ENCODE results near the gene SNAI1. TPM values are rescaled to one million over a fixed set of nuclear protein-coding genes. Genes with fewer than 3 reads are reported as not detected.
"Not testable (repeated sequence)": the region's sequence is repeated elsewhere in the genome, so short reads cannot be mapped to it uniquely, and the experiment has no call there.

SNAI1 gene
- polyA plus RNA-seq, 1 experiment = 2.3 TPM

DNA sequence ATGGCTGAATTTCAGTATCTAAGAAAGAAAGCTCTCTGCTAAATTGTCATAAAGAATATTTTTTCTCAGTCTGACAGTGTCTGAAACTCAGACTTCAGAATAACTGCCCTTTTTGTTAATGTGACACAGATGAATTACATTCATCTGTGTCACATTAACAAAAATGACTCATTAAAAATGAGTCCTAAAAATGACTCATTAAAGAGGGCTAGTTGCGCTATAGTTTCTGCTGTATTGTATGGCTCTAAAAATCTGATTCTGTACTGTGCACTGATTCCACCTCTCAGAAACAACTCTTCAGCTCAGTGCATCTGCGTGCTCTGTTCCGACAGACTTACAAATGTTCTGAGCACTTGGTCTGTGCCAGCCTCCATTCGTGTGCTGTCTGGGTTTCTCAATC is 31.6 kb upstream of the SNAI1 start:
- Histone ChIP-seq H3K27ac (ENCODE audit: low read depth, low read length) (peak overlapping the region; percentile 42), H3K4me3 (ENCODE audit: low read depth, low read length) (no peak overlapping the region), H3K27me3 (ENCODE audit: control insufficient read depth, insufficient read depth, low read length) (no peaks in the 10 kb centered on the region), H3K9me3 (ENCODE audit: control insufficient read depth, insufficient read depth, low read length) (no peaks in the 10 kb centered on the region)
- CTCF ChIA-PET = interaction anchor here (0.7 to 4.3 kb wide), 3 partner anchors 28 to 163 kb away, joined by 3 to 20 read pairs (median 13); no protein-coding TSS in a partner anchor
- peak; percentile 48 for DNase-seq (ENCODE audit: low read depth, low spot score)
- TF ChIP-seq, protein P1, sequence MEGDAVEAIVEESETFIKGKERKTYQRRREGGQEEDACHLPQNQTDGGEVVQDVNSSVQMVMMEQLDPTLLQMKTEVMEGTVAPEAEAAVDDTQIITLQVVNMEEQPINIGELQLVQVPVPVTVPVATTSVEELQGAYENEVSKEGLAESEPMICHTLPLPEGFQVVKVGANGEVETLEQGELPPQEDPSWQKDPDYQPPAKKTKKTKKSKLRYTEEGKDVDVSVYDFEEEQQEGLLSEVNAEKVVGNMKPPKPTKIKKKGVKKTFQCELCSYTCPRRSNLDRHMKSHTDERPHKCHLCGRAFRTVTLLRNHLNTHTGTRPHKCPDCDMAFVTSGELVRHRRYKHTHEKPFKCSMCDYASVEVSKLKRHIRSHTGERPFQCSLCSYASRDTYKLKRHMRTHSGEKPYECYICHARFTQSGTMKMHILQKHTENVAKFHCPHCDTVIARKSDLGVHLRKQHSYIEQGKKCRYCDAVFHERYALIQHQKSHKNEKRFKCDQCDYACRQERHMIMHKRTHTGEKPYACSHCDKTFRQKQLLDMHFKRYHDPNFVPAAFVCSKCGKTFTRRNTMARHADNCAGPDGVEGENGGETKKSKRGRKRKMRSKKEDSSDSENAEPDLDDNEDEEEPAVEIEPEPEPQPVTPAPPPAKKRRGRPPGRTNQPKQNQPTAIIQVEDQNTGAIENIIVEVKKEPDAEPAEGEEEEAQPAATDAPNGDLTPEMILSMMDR (IDR thresholded peaks at IDR 0.05; ENCODE audit: low read depth, low read length) = no peak
- POLR2A ChIA-PET = interaction anchor here (1.0 kb wide), 1 partner anchor 33 kb away, joined by 7 read pairs; no protein-coding TSS in a partner anchor

DNA sequence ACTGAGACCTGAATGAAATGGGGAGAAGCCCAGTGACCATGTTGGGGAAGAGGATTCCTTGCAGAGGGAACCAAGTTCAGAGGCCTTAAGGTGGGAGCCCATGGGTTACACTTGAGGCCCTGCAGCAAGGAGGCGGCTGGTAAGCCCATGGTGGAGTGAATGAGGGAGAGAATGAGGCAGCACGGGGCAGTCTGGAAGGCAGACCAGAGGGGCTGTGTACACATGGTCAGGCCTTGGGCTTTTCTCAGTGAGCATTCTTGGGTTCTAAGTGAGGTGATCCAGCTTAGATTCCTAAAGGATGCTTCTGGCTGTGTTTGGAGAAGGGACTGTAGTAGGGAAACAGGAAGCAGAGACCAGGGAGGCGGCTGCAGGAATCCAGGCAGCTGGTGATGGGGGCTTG is 27.6 kb upstream of the SNAI1 start:
- Histone ChIP-seq H3K27me3 (ENCODE audit: control insufficient read depth, insufficient read depth, low read length) (no peaks in the 10 kb centered on the region), H3K4me3 (ENCODE audit: low read depth, low read length) (no peak overlapping the region), H3K9me3 (ENCODE audit: control insufficient read depth, insufficient read depth, low read length) (no peaks in the 10 kb centered on the region; the same call in 1 of the 2 replicates), H3K27ac (ENCODE audit: low read depth, low read length) (no peak overlapping the region)
- TF ChIP-seq, protein P1 (IDR thresholded peaks at IDR 0.05; ENCODE audit: low read depth, low read length) = no peak
- no peak for DNase-seq (ENCODE audit: low read depth, low spot score)
- ChIA-PET POLR2A (no interaction called here), CTCF (no interaction called here)

DNA sequence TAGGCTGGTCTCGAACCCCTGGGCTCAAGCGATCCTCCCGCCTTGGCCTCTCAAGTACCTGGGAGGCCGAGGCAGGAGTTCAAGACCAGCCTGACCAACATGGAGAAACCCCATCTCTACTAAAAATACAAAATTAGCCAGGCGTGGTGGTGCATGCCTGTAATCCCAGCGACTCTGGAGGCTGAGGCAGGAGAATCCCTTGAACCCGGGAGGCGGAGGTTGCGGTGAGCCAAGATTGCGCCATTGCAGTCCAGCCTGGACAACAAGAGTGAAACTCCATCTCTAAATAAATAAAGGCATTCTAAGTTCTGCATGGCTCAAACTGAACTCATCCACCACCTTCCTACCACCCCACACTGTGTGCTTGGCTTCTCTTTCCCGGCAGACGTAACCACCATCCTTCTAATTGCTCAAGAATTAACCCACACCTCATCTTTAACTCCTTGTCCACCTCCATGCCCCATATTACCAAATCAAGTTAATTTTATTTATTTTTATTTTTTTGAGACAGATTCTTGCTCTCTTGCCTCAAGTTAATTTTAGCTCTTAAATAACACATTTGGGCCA is 26.9 kb upstream of the SNAI1 start:
- ChIA-PET POLR2A (interaction anchor here (0.6 kb wide), 2 partner anchors 22 to 106 kb away, joined by 3 to 7 read pairs; no protein-coding TSS in a partner anchor), CTCF (interaction anchor here (1.0 kb wide), 1 partner anchor 23 kb away, joined by 5 read pairs; no protein-coding TSS in a partner anchor)

DNA sequence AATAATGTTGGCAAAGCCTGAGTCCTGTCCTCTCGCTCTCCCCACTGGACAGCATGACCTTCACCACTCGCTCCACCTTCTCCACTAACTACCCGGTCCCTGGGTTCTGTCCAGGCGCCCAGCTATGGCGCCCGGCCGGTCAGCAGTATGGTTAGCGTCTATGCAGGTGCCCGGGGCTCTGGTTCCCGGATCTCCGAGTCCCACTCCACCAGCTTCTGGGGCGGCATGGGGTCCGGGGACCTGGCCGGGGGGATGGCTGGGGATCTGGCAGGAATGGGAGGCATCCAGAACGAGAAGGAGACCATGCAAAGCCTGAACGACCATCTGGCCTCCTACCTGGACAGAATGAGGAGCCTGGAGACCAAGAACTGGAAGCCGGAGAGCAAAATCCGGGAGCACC is 26.1 kb upstream of the SNAI1 start:
- POLR2A ChIA-PET = no interaction called here
- no peak overlapping the region for H3K4me3 ChIP-seq (ENCODE audit: low read depth, low read length)
- TF ChIP-seq, protein P1 (IDR thresholded peaks at IDR 0.05; ENCODE audit: low read depth, low read length) = no peak
- H3K27me3 ChIP-seq (ENCODE audit: control insufficient read depth, insufficient read depth, low read length) = no peaks in the 10 kb centered on the region
- H3K9me3 ChIP-seq (ENCODE audit: control insufficient read depth, insufficient read depth, low read length) = no peaks in the 10 kb centered on the region; the same call in 1 of the 2 replicates
- DNase-seq (ENCODE audit: low read depth, low spot score) = no peak
- H3K27ac ChIP-seq (ENCODE audit: low read depth, low read length) = no peak overlapping the region
- CTCF ChIA-PET = interaction anchor here (1.0 kb wide), 1 partner anchor 22 kb away, joined by 5 read pairs; no protein-coding TSS in a partner anchor

More for the DNA sequence above, 26.9 kb upstream of the SNAI1 start:
- H3K4me3 ChIP-seq (ENCODE audit: low read depth, low read length); DNase-seq (ENCODE audit: low read depth, low spot score); H3K27ac ChIP-seq (ENCODE audit: low read depth, low read length); H3K27me3 ChIP-seq (ENCODE audit: control insufficient read depth, insufficient read depth, low read length); H3K9me3 ChIP-seq (ENCODE audit: control insufficient read depth, insufficient read depth, low read length): not testable (repeated sequence)

DNA sequence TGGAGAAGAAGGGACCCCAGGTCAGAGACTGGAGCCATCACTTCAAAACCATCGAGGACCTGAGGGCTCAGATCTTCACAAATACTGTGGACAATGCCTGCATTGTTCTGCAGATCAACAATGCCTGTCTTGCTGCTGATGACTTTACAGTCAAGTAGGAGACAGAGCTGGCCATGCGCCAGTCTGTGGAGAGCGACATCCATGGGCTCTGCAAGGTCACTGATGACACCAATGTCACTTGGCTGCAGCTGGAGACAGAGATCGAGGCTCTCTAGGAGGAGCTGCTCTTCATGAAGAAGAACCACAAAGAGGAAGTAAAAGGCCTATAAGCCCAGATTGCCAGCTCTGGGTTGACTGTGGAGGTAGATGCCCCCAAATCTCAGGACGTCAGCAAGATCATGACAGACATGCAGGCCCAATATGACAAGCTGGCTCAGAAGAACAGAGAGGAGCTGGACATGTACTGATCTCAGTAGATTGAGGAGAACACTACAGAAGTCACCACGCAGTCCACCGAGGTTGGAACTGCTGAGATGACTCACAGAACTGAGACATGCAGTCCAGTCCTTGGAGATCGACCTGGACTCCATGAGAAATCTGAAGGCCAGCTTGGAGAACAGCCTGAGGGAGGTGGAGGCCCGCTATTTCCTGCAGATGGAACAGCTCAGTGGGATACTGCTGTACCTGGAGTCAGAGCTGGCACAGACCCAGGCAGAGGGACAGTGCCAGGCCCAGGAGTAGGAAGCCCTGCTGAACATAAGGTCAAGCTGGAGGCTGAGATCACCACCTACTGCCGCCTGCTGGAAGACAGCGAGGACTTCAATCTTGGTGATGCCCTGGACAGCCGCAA is 25.5 kb upstream of the SNAI1 start:
- CTCF ChIA-PET = interaction anchor here (0.7 kb wide), 1 partner anchor 114 kb away, joined by 3 read pairs; no protein-coding TSS in a partner anchor
- H3K9me3 ChIP-seq (ENCODE audit: control insufficient read depth, insufficient read depth, low read length); H3K27me3 ChIP-seq (ENCODE audit: control insufficient read depth, insufficient read depth, low read length); DNase-seq (ENCODE audit: low read depth, low spot score); POLR2A ChIA-PET; H3K27ac ChIP-seq (ENCODE audit: low read depth, low read length); H3K4me3 ChIP-seq (ENCODE audit: low read depth, low read length): not testable (repeated sequence)

Measured in AG04450 (cell line).